C4-2B (cell line): ENCODE results near the gene OSBPL6.

ENCODE experiments used
- CTCF ChIP-seq: fragments of 450-650 bp; conservative IDR thresholded peaks from 2 replicates; pipeline ENCODE4 v1.5.1; 2017; ENCODE audit warnings: mild to moderate bottlenecking
- ZFX ChIP-seq: fragments of 450-650 bp; IDR thresholded peaks from 2 replicates; pipeline ENCODE4 v1.6.1; 2017

- no peak for TF ChIP-seq CTCF
- no peak for TF ChIP-seq ZFX
Observed at GRCh38 chr2:178359192-178359912, 165.0 kb downstream of the OSBPL6 start.
